ENCODE results near the gene LRRC8E.
A peak's percentile ranks its signal among the peaks of the same experiment; 100 is the strongest.

LRRC8E gene

GRCh38 chr19:7932276-7932929, 44.1 kb downstream of the LRRC8E start:
- DNase-seq (ENCODE audit: low read depth in 2 of 2), result no peak

DNA sequence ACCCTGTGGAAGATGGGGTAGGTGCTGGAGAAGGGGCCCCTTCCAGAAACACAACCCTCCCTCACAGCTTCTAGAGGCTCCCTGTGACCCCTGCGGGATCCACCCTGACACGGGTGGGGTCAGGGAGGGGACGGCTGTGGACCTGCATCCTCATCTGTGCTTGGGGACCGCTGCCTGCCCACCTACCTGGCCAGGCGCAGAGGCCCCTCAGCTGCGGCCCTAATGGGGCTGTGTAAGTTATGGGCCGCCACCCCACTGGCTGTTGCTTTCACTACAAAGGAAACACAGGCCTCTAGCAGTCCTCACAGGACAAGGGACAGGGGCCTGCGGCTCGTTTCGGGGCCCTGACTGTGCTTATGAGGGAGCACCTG, 44.6 kb downstream of the LRRC8E start:
- DNase-seq (ENCODE audit: low read depth in 2 of 2), result no peak

- DNase-seq (ENCODE audit: low read depth in 2 of 2), result no peak
These were observed 45.1 kb downstream of the LRRC8E start for GRCh38 chr19:7933411-7933810.

GRCh38 chr19:7933828-7934725, 45.8 kb downstream of the LRRC8E start:
- no peak for DNase-seq (ENCODE audit: low read depth in 2 of 2)

DNA sequence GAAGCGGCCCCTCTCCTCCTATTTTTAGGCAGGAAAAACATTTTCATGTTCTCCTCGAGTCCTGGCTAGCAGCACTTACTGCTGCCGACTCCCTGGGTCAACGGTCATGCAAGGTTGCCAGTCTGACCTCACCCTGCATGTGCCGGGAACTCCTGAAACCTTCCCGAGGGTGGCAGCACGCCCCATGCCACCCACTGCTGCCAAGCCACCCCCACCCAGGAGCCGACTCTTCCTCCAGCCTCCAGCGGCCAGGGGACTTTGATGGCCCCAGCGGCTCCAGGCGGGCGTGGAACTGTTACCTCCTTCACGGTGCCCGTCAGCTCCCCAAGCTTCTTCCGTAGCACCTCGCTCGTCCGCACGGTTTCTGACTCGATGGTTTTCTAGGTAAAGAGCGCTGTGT, 46.5 kb downstream of the LRRC8E start:
- no peak for DNase-seq (ENCODE audit: low read depth in 2 of 2)

- no peak for DNase-seq (ENCODE audit: low read depth in 2 of 2)
These were observed 52.5 kb downstream of the LRRC8E start for GRCh38 chr19:7940841-7941240.

DNA sequence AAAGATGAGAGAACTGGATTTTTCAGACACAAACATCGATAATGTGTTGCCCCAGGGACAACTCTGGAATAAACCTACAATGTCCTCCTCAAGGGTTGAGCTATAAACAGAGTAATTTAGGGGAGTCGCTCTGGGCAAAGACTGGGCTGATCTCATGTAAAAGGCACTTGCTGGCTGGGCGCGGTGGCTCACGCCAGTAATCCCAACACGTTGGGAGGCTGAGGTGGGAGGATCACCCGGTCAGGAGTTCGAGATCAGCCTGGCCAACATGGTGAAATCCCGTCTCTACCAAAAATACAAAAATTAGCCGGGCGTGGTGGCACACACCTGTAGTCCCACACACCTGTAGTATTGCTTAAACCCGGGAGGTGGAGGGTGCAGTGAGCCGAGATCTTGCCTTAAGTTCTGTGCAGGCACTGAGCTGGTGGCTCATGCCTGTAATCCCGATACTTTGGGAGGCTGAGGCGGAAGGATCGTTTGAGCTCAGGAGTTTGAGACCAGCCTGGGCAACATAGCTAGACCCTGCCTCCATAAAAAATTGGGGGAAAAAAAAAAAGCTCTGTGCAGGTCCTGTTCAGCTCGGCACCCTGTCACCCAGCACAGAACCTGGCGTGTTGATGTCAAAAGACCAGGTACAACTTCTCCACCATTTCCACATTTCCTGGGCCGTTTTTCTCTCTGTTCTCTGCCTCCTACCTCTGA, 53.7 kb downstream of the LRRC8E start:
- DNase-seq (ENCODE audit: low read depth in 2 of 2), result no peak

- no peak for DNase-seq (ENCODE audit: low read depth in 2 of 2)
These were observed 54.7 kb downstream of the LRRC8E start for GRCh38 chr19:7942981-7943443.

- DNase-seq (ENCODE audit: low read depth in 2 of 2), result peak; percentile 97 to 98
These were observed 55.3 kb downstream of the LRRC8E start, which contains the start of gene TIMM44 for GRCh38 chr19:7943444-7944176. TIMM44 (minus strand) TSS chr19:7943666; CDS start chr19:7943651, 15 bp downstream.

DNA sequence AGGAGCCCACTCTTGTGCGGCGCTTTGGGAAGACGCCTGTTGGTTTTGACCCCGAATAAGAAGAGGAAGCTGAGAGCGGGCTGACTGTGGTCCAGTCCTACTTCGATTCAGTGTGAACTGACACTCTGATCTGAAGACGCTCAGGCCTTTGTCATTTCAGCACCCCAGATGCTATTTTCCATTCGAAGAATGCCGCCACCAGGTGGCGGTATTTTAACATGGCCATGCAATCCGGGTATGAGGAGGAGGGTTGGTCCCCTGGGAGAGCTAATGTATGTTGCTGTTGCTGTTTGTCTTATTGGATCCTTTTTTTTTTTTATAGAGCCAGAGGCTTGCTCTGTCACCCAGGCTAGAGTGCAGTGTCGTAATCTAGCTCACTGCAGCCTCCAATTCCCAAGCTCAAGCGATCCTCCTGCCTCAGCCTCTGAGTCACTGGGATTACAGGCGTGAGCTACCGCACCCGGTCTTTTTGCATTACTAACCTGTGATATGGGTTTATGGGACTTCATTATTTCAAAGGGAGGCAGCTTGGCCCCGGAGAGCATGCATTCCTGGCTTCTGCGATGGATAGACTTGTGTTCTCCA, 56.0 kb downstream of the LRRC8E start:
- peak; percentile 68 to 74 for DNase-seq (ENCODE audit: low read depth in 2 of 2)

GRCh38 chr19:7947939-7948338, 59.6 kb downstream of the LRRC8E start:
- DNase-seq (ENCODE audit: low read depth in 2 of 2), result no peak
